Upper lobe of left lung (tissue), 6 donors: ENCODE measurements around the gene CFAP97D1. TPM values are rescaled to one million over a fixed set of nuclear protein-coding genes. Genes with fewer than 3 reads are reported as not detected.

Experiments used
- ATAC-seq, 2 donors: fragments of 200-7000 bp; cut with Tn5 transposase; one replicate each; pipeline ENCODE4 v1.9.1; 2022; ENCODE audit warnings: mild to moderate bottlenecking in 2 of 2, moderate library complexity in 2 of 2; ENCODE audit not compliant: low FRiP score in 2 of 2
- DNase-seq, 2 donors: peaks; one replicate each; pipeline ENCODE4 v3.0.0-alpha.2; 2019 to 2020
- H3K27ac ChIP-seq, 4 donors: fragments of 200-600 bp; sonication (generic); one replicate each; pipeline ENCODE4 v1.5.1; 2016 to 2019
- H3K27me3 ChIP-seq, 4 donors: fragments of 200-600 bp; sonication (generic); one replicate each; pipeline ENCODE4 v1.5.1; 2017 to 2019
- H3K36me3 ChIP-seq, 4 donors: fragments of 200-600 bp; sonication (generic); one replicate each; pipeline ENCODE4 v1.5.1; 2016 to 2019
- H3K4me1 ChIP-seq, 4 donors: fragments of 200-600 bp; sonication (generic); one replicate each; pipeline ENCODE4 v1.5.1; 2018 to 2019
- H3K4me3 ChIP-seq, 4 donors: fragments of 200-600 bp; sonication (generic); one replicate each; pipeline ENCODE4 v1.5.1; 2017 to 2019; ENCODE audit warnings: mild to moderate bottlenecking in 2 of 4, moderate library complexity in 1 of 4
- H3K9me3 ChIP-seq, 4 donors: fragments of 200-600 bp; sonication (generic); one replicate each; pipeline ENCODE4 v1.5.1; 2018 to 2019
- CTCF ChIP-seq, 6 experiments: fragments of 450-650 bp in 4 of 6; fragments of 200-600 bp in 2 of 6; sonication (generic) in 2 of 6; IDR thresholded peaks; one replicate each; pipeline ENCODE4 v1.5.1; 2016 to 2019; ENCODE audit warnings: antibody characterized with exemption in 6 of 6
- EP300 ChIP-seq, 4 donors: sonication (generic); formaldehyde crosslinking; IDR thresholded peaks; one replicate each; pipeline ENCODE4 v1.5.1; 2017; ENCODE audit warnings: antibody characterized with exemption in 4 of 4, control low read depth in 2 of 4
- POLR2A ChIP-seq, 4 donors: fragments of 450-650 bp; IDR thresholded peaks; one replicate each; pipeline ENCODE4 v1.5.1; 2016 to 2017; ENCODE audit warnings: antibody characterized with exemption in 4 of 4, mild to moderate bottlenecking in 2 of 4
- POLR2AphosphoS5 ChIP-seq, 2 donors: sonication (generic); formaldehyde crosslinking; IDR thresholded peaks; one replicate each; pipeline ENCODE4 v1.5.1; 2017; ENCODE audit warnings: antibody characterized with exemption in 2 of 2
- WGBS, 2 donors: methylation state at CpG; one replicate each; pipeline ENCODE4 v1.1.5; 2017 to 2018; 5-methylcytosine and 5-hydroxymethylcytosine counted together
- total RNA-seq, 6 donors: library from RNA; depleted of rRNA in 4 of 6; stranded (reverse); fragments of >200 nt in 4 of 6; gene quantifications; one replicate each; pipeline versions ENCODE4 v1.1.0 to v1.2.1, GENCODE V29; 2016 to 2021
- donor health status: DM: no; HTN: no; CAD: no; lungs with moderate emphysema.
- donor health status: DM: no; HTN: yes; CAD: no; lungs with severe emphysema.

CFAP97D1 gene
- total RNA-seq, 6 donors from 2014 or later: 0.17 TPM; not detected in 5

GRCh38 chr17:43803758-43804157, 23.5 kb downstream of the CFAP97D1 start:
- Histone ChIP-seq H3K27ac (no peak overlapping the region), H3K4me3 (no peak overlapping the region), H3K27me3 (no peaks in the 10 kb centered on the region), H3K36me3 (peaks cover 1 to 49% (median 8%) of the 10 kb centered on the region in 4 donors), H3K9me3 (no peaks in the 10 kb centered on the region), H3K4me1 (no peaks in the 10 kb centered on the region)
- DNase-seq (no peak), ATAC-seq (no peak)
- WGBS, 2 donors: 62 to 87% methylated on average over 3 to 4 of the region's 4 CpGs
- TF ChIP-seq POLR2AphosphoS5 (IDR thresholded peaks at IDR 0.05) (no peak), CTCF (IDR thresholded peaks at IDR 0.05) (no peak), EP300 (IDR thresholded peaks at IDR 0.05) (no peak), POLR2A (IDR thresholded peaks at IDR 0.05) (no peak)

- Histone ChIP-seq H3K27me3 (no peaks in the 10 kb centered on the region), H3K4me1 (no peaks in the 10 kb centered on the region), H3K36me3 (peaks cover 3 to 62% (median 14%) of the 10 kb centered on the region in 4 donors), H3K9me3 (no peaks in the 10 kb centered on the region), H3K27ac (no peak overlapping the region), H3K4me3 (no peak overlapping the region)
- no peak for DNase-seq
- no peak for ATAC-seq
- TF ChIP-seq CTCF (IDR thresholded peaks at IDR 0.05) (no peak), EP300 (IDR thresholded peaks at IDR 0.05) (no peak), POLR2AphosphoS5 (IDR thresholded peaks at IDR 0.05) (no peak), POLR2A (IDR thresholded peaks at IDR 0.05) (no peak)
Observed at GRCh38 chr17:43805117-43805516, 24.9 kb downstream of the CFAP97D1 start.

- Histone ChIP-seq H3K27me3 (no peaks in the 10 kb centered on the region), H3K4me3 (no peak overlapping the region), H3K36me3 (peaks cover 3 to 78% (median 21%) of the 10 kb centered on the region in 4 donors), H3K4me1 (no peaks in the 10 kb centered on the region), H3K9me3 (no peaks in the 10 kb centered on the region), H3K27ac (no peak overlapping the region)
- ATAC-seq (no peak), DNase-seq (no peak)
- WGBS, 2 donors: 85 to 86% methylated on average over 4 of the region's 4 CpGs
- TF ChIP-seq POLR2A (IDR thresholded peaks at IDR 0.05) (no peak), CTCF (IDR thresholded peaks at IDR 0.05) (no peak), POLR2AphosphoS5 (IDR thresholded peaks at IDR 0.05) (no peak), EP300 (IDR thresholded peaks at IDR 0.05) (no peak)
Observed at GRCh38 chr17:43808076-43808475, 27.8 kb downstream of the CFAP97D1 start.

- DNase-seq (no peak), ATAC-seq (no peak)
- Histone ChIP-seq H3K4me1 (no peaks in the 10 kb centered on the region), H3K27me3 (no peaks in the 10 kb centered on the region), H3K27ac (no peak overlapping the region), H3K4me3 (no peak overlapping the region), H3K9me3 (no peaks in the 10 kb centered on the region), H3K36me3 (peaks cover 3 to 78% (median 31%) of the 10 kb centered on the region in 4 donors)
- 92 to 94% methylated on average over 5 of the region's 5 CpGs for WGBS, 2 donors
- TF ChIP-seq CTCF (IDR thresholded peaks at IDR 0.05): no peak
Observed at GRCh38 chr17:43809121-43809520, 28.9 kb downstream of the CFAP97D1 start.

GRCh38 chr17:43810226-43810715, 30.0 kb downstream of the CFAP97D1 start:
- no peak for ATAC-seq
- no peaks in the 10 kb centered on the region for H3K27me3 ChIP-seq

More at GRCh38 chr17:43810226-43810715, 30.0 kb downstream of the CFAP97D1 start:
- Histone ChIP-seq H3K4me3 (no peak overlapping the region), H3K4me1 (peaks cover 0 to 5% (median 2%) of the 10 kb centered on the region in 4 donors), H3K36me3 (peaks cover 3 to 78% (median 32%) of the 10 kb centered on the region in 4 donors), H3K27ac (no peak overlapping the region), H3K9me3 (no peaks in the 10 kb centered on the region)
- WGBS, 2 donors: 82 to 86% methylated on average over 4 of the region's 4 CpGs
- no peak for DNase-seq
- no peak for TF ChIP-seq POLR2AphosphoS5 (IDR thresholded peaks at IDR 0.05)
- TF ChIP-seq POLR2A (IDR thresholded peaks at IDR 0.05): no peak
- no peak for TF ChIP-seq EP300 (IDR thresholded peaks at IDR 0.05)
- no peak for TF ChIP-seq CTCF (IDR thresholded peaks at IDR 0.05)
